HCT116 (cell line): Measurements from ENCODE around the gene TAF1C. TPM values are rescaled to one million over a fixed set of nuclear protein-coding genes. Genes with fewer than 3 reads are reported as not detected.

ENCODE experiments used
- ATAC-seq: fragments of 200-7000 bp; cut with Tn5 transposase; 2 replicates; pipeline ENCODE4 v1.9.1; 2020; ENCODE audit warnings: mild to moderate bottlenecking, moderate library complexity
- BruUV-seq: library from RNA; stranded (reverse); fragments of 400-500 nt; replicated peaks from 2 replicates; lab custom pipeline; 2021; lab: Mats Ljungman, UMichigan
- CTCF ChIA-PET: fragments of 300-600 bp; sonication (Branson Sonifier 250); formaldehyde crosslinking; loops from one replicate; lab custom pipeline; 2021; ENCODE audit warnings: antibody characterized with exemption; lab: Charles Lee
- POLR2A ChIA-PET: fragments of 300-600, 350-600 bp; sonication (Branson Sonifier 250); formaldehyde crosslinking; loops from one replicate; lab custom pipeline; 2021; ENCODE audit warnings: antibody characterized with exemption; lab: Charles Lee
- RAD21 ChIA-PET, 2 experiments: fragments of 300-600 bp; sonication (Branson Sonifier 250); formaldehyde crosslinking; loops; one replicate each; lab custom pipeline; 2023; ENCODE audit warnings: low total read pairs in 2 of 2; ENCODE audit not compliant: uncharacterized antibody in 2 of 2, unreplicated experiment in 2 of 2, low non-redundant PET in 1 of 2; lab: Charles Lee
- DNase-seq: peaks from one replicate; pipeline ENCODE4 v3.0.0-alpha.2; 2010; ENCODE audit warnings: low read depth, low spot score
- H2AFZ ChIP-seq: fragments of 200-600 bp; shearing (Covaris generic), sonication (generic); 2 replicates; pipeline ENCODE4 v1.6.1; 2017; ENCODE audit warnings: low read depth, mixed run types, mixed read lengths, antibody characterized with exemption, low read length; ENCODE audit not compliant: poor library complexity, severe bottlenecking
- H3K27ac ChIP-seq: 2 replicates; pipeline ENCODE4 v1.5.1; 2012; ENCODE audit warnings: low read depth, low read length
- H3K27me3 ChIP-seq: fragments of 200-600 bp; sonication (generic); 2 replicates; pipeline ENCODE4 v1.6.1; 2016; ENCODE audit warnings: mixed run types, low read length, mixed read lengths; ENCODE audit not compliant: insufficient read depth
- H3K36me3 ChIP-seq, 2 experiments: fragments of 200-500 bp in 1 of 2; fragments of 200-600 bp in 1 of 2; sonication (Bioruptor generic) in 1 of 2; sonication (generic) in 1 of 2; 2 replicates each; pipeline versions ENCODE4 v1.5.1 to v1.6.1; 2014 to 2016; ENCODE audit warnings: low read length in 2 of 2, inconsistent platforms in 1 of 2, mixed read lengths in 1 of 2, mixed run types in 1 of 2; ENCODE audit not compliant: insufficient read depth in 2 of 2, control insufficient read depth in 1 of 2
- H3K4me1 ChIP-seq, 2 experiments: fragments of 200-600 bp in 1 of 2; sonication (generic) in 1 of 2; 2 replicates each; pipeline versions ENCODE4 v1.5.1 to v1.6.1; 2012 to 2017; ENCODE audit warnings: low read length in 2 of 2, inconsistent platforms in 1 of 2, mild to moderate bottlenecking in 1 of 2, mixed read lengths in 1 of 2, mixed run types in 1 of 2, moderate library complexity in 1 of 2; ENCODE audit not compliant: insufficient read depth in 2 of 2, control insufficient read depth in 1 of 2
- H3K4me2 ChIP-seq: fragments of 200-600 bp; sonication (generic); 2 replicates; pipeline ENCODE4 v1.6.1; 2017; ENCODE audit warnings: mixed run types, low read length, mixed read lengths
- H3K4me3 ChIP-seq, 2 experiments: fragments of 200-600 bp in 1 of 2; sonication (generic) in 1 of 2; replicated peaks in 1 of 2; 2 replicates each; pipeline ENCODE4 v1.5.1; 2011 to 2016; ENCODE audit warnings: low read length in 2 of 2, control low read depth in 1 of 2, low read depth in 1 of 2, mild to moderate bottlenecking in 1 of 2, mixed read lengths in 1 of 2, mixed run types in 1 of 2
- H3K79me2 ChIP-seq: fragments of 200-600 bp; sonication (generic); 2 replicates; pipeline ENCODE4 v1.6.1; 2017; ENCODE audit warnings: mild to moderate bottlenecking, mixed run types, low read length, moderate library complexity, mixed read lengths; ENCODE audit not compliant: insufficient read depth
- H3K9ac ChIP-seq: fragments of 200-600 bp; sonication (generic); 2 replicates; pipeline ENCODE4 v1.6.1; 2016; ENCODE audit warnings: low read length, mixed read lengths
- H3K9me2 ChIP-seq: fragments of 200-600 bp; sonication (generic), shearing (Covaris generic); 2 replicates; pipeline ENCODE4 v1.6.1; 2017; ENCODE audit warnings: mixed run types, mild to moderate bottlenecking, moderate library complexity; ENCODE audit not compliant: insufficient read depth
- H3K9me3 ChIP-seq, 2 experiments: fragments of 200-500 bp in 1 of 2; fragments of 200-600 bp in 1 of 2; sonication (Bioruptor generic) in 1 of 2; sonication (generic) in 1 of 2; 2 replicates each; pipeline ENCODE4 v1.6.1; 2014 to 2017; ENCODE audit warnings: low read length in 2 of 2, mixed read lengths in 2 of 2, inconsistent platforms in 1 of 2, low read depth in 1 of 2, mild to moderate bottlenecking in 1 of 2, mixed run types in 1 of 2, moderate library complexity in 1 of 2; ENCODE audit not compliant: control insufficient read depth in 1 of 2, insufficient read depth in 1 of 2
- H4K20me1 ChIP-seq: fragments of 200-600 bp; sonication (generic), shearing (Covaris generic); 2 replicates; pipeline ENCODE4 v1.6.1; 2017; ENCODE audit warnings: mixed run types, mild to moderate bottlenecking, moderate library complexity; ENCODE audit not compliant: insufficient read depth
- CEBPB ChIP-seq: IDR thresholded peaks from 2 replicates; pipeline ENCODE4 v1.6.1; 2012; ENCODE audit warnings: low read depth
- EZH2 ChIP-seq: fragments of 200-600 bp; sonication (generic); IDR thresholded peaks from 2 replicates; pipeline ENCODE4 v1.6.1; 2017; ENCODE audit warnings: antibody characterized with exemption, mixed run types
- EZH2phosphoT487 ChIP-seq: fragments of 200-600 bp; IDR thresholded peaks from 2 replicates; pipeline ENCODE4 v1.6.1; 2018; ENCODE audit warnings: antibody characterized with exemption, borderline replicate concordance
- POLR2A ChIP-seq: IDR thresholded peaks from 2 replicates; pipeline ENCODE4 v1.7.0; 2011; ENCODE audit warnings: borderline replicate concordance; ENCODE audit not compliant: insufficient read depth, insufficient read length; ENCODE audit errors: extremely low read depth
- RAD21 ChIP-seq: IDR thresholded peaks from 2 replicates; pipeline ENCODE4 v1.6.1; 2012; ENCODE audit warnings: low read depth, mild to moderate bottlenecking
- SIN3A ChIP-seq: IDR thresholded peaks from 2 replicates; pipeline ENCODE4 v1.6.1; 2012; ENCODE audit warnings: low read depth
- SP1 ChIP-seq: IDR thresholded peaks from 2 replicates; pipeline ENCODE4 v1.6.1; 2012; ENCODE audit warnings: low read depth
- YY1 ChIP-seq: IDR thresholded peaks from 2 replicates; pipeline ENCODE4 v1.6.1; 2011; ENCODE audit warnings: low read length, low read depth, moderate library complexity, mild to moderate bottlenecking; ENCODE audit not compliant: insufficient replicate concordance; ENCODE audit errors: extremely low read depth
- ZFX ChIP-seq: fragments of 450-650 bp; IDR thresholded peaks from 2 replicates; pipeline ENCODE4 v1.6.1; 2017
- intact Hi-C: fragments of 100-400 bp; cut with micrococcal nuclease; formaldehyde crosslinking; loops from 2 replicates; pipeline ENCODE4 v1.10.0; 2022
- total RNA-seq: library from RNA; stranded (reverse); gene quantifications from one replicate; pipeline ENCODE4 v1.2.1, GENCODE V29; 2021; ENCODE audit not compliant: unreplicated experiment
- TF ChIP-seq, protein P1 (sequence below): IDR thresholded peaks from 2 replicates; pipeline ENCODE4 v1.6.1; 2011; ENCODE audit warnings: mild to moderate bottlenecking, low read length, moderate library complexity; ENCODE audit not compliant: insufficient replicate concordance; ENCODE audit errors: extremely low read depth
- TF ChIP-seq, protein P2 (sequence below): IDR thresholded peaks from 2 replicates; pipeline ENCODE4 v1.6.1; 2012
- TF ChIP-seq, protein P3 (sequence below), 3 experiments: fragments of 200-600 bp in 1 of 3; sonication (generic) in 1 of 3; IDR thresholded peaks in 2 of 3; conservative IDR thresholded peaks in 1 of 3; 2 replicates each; pipeline ENCODE4 v1.5.1; 2012 to 2017; ENCODE audit warnings: low read depth in 2 of 3, low read length in 2 of 3, antibody characterized with exemption in 1 of 3, borderline replicate concordance in 1 of 3, control low read depth in 1 of 3, mild to moderate bottlenecking in 1 of 3, mixed read lengths in 1 of 3, mixed run types in 1 of 3, moderate library complexity in 1 of 3; ENCODE audit not compliant: insufficient read depth in 1 of 3

The TAF1C gene
- total RNA-seq, 1 experiment from 2014 or later: 76.3 TPM

DNA sequence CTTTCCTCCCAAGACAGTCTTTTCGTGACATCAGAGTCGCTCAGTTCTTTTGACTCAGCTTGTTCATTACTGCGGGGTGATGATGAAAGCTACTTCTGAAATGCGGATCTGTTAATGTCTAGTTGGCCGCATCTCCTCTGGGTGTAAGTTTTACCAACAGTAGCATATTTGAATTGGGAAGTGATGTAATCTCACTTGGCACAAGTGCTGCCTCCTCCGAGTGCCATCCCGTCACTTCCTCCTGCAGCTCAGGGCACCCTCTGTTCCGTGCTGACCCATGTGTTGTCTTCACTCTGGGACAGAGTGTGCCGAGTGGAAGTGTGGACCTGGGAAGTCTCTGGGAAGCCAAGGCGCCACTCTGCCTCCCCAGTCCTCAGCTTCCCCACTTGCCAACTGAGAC lies 13.0 kb upstream of the TAF1C start:
- intact Hi-C loops: no loop called here
- H3K9me3 ChIP-seq: no peaks in the 10 kb centered on the region
- no peak overlapping the region for H3K27ac ChIP-seq
- no TSS peak for BruUV-seq
- CTCF ChIA-PET: no interaction called here
- no peak overlapping the region for H3K4me2 ChIP-seq
- H3K27me3 ChIP-seq: no peaks in the 10 kb centered on the region
- ATAC-seq (no peak), DNase-seq (no peak)
- H2AFZ ChIP-seq: no peak overlapping the region
- H3K79me2 ChIP-seq: no peaks in the 10 kb centered on the region
- POLR2A ChIA-PET: no interaction called here
- H3K4me3 ChIP-seq: no peak overlapping the region
- H3K9ac ChIP-seq: no peak overlapping the region
- no peaks in the 10 kb centered on the region for H3K9me2 ChIP-seq
- no peaks in the 10 kb centered on the region for H3K36me3 ChIP-seq
- no peaks in the 10 kb centered on the region for H4K20me1 ChIP-seq
- RAD21 ChIA-PET: no interaction called here
- peaks cover 0 to 7% of the 10 kb centered on the region in 2 experiments; a peak in 1 of 4 replicates for H3K4me1 ChIP-seq
- TF ChIP-seq YY1 (no peak), EZH2phosphoT487 (no peak), CEBPB (no peak), SP1 (no peak), SIN3A (no peak), ZFX (no peak)
- TF ChIP-seq, protein P1, sequence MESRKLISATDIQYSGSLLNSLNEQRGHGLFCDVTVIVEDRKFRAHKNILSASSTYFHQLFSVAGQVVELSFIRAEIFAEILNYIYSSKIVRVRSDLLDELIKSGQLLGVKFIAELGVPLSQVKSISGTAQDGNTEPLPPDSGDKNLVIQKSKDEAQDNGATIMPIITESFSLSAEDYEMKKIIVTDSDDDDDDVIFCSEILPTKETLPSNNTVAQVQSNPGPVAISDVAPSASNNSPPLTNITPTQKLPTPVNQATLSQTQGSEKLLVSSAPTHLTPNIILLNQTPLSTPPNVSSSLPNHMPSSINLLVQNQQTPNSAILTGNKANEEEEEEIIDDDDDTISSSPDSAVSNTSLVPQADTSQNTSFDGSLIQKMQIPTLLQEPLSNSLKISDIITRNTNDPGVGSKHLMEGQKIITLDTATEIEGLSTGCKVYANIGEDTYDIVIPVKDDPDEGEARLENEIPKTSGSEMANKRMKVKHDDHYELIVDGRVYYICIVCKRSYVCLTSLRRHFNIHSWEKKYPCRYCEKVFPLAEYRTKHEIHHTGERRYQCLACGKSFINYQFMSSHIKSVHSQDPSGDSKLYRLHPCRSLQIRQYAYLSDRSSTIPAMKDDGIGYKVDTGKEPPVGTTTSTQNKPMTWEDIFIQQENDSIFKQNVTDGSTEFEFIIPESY: no peak
- TF ChIP-seq, protein P2, sequence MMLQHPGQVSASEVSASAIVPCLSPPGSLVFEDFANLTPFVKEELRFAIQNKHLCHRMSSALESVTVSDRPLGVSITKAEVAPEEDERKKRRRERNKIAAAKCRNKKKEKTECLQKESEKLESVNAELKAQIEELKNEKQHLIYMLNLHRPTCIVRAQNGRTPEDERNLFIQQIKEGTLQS: no peak

DNA sequence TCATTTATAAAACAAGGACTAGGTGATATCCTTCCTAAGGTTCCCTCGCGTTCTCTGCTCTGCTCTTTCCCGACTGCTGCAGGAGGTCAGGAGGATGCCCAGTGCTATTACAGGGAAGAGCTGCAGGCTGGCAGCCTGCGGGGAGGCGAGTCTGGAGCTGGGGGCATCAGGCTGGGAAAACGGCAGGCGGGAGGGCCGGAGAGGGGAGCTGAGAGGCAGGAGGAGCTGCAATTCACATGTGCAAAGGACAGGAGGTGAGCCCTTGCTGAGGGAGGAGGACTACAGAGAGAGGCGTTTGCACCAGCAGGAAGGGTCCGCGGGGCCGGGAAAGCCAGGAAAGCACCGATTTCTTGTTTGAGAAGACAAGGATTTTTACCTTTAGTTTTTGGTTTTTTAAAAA lies 12.2 kb upstream of the TAF1C start:
- TF ChIP-seq RAD21: no peak
- TF ChIP-seq, protein P2: no peak
- TF ChIP-seq, protein P3, sequence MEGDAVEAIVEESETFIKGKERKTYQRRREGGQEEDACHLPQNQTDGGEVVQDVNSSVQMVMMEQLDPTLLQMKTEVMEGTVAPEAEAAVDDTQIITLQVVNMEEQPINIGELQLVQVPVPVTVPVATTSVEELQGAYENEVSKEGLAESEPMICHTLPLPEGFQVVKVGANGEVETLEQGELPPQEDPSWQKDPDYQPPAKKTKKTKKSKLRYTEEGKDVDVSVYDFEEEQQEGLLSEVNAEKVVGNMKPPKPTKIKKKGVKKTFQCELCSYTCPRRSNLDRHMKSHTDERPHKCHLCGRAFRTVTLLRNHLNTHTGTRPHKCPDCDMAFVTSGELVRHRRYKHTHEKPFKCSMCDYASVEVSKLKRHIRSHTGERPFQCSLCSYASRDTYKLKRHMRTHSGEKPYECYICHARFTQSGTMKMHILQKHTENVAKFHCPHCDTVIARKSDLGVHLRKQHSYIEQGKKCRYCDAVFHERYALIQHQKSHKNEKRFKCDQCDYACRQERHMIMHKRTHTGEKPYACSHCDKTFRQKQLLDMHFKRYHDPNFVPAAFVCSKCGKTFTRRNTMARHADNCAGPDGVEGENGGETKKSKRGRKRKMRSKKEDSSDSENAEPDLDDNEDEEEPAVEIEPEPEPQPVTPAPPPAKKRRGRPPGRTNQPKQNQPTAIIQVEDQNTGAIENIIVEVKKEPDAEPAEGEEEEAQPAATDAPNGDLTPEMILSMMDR (IDR thresholded peaks at IDR 0.05 in 2 of 3, conservative IDR thresholded peaks at IDR 0.05 in 1 of 3; ENCODE audit: borderline replicate concordance in 1 of 3, insufficient read depth in 1 of 3, low read depth in 2 of 3, low read length in 2 of 3): no peak
- TF ChIP-seq CEBPB: no peak
- TF ChIP-seq, protein P1: no peak
- no peak for TF ChIP-seq POLR2A
- no peak for TF ChIP-seq EZH2
- Histone ChIP-seq H4K20me1 (no peaks in the 10 kb centered on the region), H3K27me3 (no peaks in the 10 kb centered on the region), H3K4me1 (peaks cover 0 to 7% of the 10 kb centered on the region in 2 experiments; a peak in 1 of 4 replicates), H3K9me2 (no peaks in the 10 kb centered on the region), H3K9ac (no peak overlapping the region), H3K9me3 (no peaks in the 10 kb centered on the region), H3K4me3 (no peak overlapping the region), H3K27ac (no peak overlapping the region), H3K36me3 (no peaks in the 10 kb centered on the region), H2AFZ (no peak overlapping the region), H3K79me2 (no peaks in the 10 kb centered on the region), H3K4me2 (no peak overlapping the region)
- POLR2A ChIA-PET: no interaction called here
- intact Hi-C loops: no loop called here
- RAD21 ChIA-PET: no interaction called here
- DNase-seq (no peak), ATAC-seq (no peak)
- CTCF ChIA-PET: interaction anchor here (1.2 kb wide), 1 partner anchor 109 kb away, joined by 3 read pairs; no protein-coding TSS in a partner anchor
- no TSS peak for BruUV-seq
